Activated naive CD4-positive, alpha-beta T cell treated with anti-CD3 and anti-CD28 coated beads, Interleukin-2, amount 50 U/mL, for 16 hours (primary cell): ENCODE measurements around the gene FHIP1B.

Experiments used
- DNase-seq: peaks from one replicate; pipeline ENCODE4 v3.0.0-alpha.2; 2020

Gene FHIP1B

DNA sequence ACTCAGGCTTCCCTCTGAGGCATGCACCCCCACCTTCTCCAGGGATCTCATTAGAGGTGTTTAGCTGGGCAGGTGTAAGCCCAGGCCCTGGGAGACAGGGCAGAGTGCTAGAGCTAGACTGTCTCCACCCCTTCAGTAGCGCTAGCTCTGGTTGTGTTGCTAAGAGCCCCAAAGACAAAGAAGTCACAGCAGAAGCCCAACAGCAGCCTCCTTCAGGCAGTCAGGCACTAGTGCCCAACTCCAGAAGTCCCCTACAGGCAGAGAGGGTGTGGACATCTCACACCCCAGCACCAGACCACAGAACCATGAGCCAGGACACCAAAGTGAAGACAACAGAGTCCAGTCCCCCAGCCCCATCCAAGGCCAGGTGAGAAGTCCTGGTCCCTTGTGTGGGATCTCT lies 4.5 kb upstream of the FHIP1B start, which contains the start of gene CNGA4:
Gene CNGA4 (plus strand): TSS at position 188 of the 400 bp plus-strand sequence. CDS start 118 bp downstream, at position 306.
- no peak for DNase-seq

DNA sequence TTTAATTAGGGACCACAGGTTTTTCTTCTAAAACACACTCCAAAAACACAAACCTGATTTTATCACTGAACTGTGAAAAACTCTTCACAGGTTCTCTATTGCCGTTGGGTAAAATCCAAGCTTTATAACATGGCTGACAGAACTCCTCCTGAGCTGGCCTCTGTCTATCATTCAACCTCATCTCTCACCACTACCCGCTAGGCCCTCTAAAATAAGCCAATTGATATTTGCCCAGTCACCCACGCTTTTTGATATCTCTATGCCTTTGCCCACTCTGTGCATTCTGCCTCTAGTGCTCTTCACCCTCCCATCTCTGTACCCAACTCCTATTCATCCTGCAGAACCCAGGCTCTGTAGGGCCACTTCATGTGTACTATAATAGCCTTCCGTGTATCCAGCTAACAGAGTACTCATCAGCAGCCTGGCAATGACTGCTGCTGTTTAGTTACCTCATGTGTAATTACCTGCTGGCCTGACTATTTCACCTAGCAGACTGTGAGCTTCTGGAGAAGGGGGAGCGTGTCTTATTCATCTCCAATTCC lies 3.4 kb upstream of the FHIP1B start:
- DNase-seq: no peak

DNA sequence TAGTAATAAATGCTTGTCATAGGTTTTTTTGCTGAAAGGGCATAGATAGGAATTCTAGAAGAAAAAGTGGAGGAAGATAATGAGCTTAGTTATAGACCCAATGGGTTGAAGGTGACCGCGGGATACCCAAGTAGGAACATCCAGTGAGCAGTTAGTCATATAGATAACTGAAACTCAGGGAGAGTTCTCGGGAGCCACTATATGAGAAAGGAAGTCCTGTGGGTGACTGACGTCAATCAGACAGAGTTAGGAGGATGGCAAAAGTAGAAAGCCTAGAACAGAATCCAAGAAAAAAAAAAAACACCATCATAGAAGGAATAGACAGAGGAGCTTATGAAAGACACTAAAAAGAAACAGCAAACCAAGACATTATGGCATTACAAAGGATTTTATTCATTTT lies 2.8 kb upstream of the FHIP1B start:
- DNase-seq: no peak

DNA sequence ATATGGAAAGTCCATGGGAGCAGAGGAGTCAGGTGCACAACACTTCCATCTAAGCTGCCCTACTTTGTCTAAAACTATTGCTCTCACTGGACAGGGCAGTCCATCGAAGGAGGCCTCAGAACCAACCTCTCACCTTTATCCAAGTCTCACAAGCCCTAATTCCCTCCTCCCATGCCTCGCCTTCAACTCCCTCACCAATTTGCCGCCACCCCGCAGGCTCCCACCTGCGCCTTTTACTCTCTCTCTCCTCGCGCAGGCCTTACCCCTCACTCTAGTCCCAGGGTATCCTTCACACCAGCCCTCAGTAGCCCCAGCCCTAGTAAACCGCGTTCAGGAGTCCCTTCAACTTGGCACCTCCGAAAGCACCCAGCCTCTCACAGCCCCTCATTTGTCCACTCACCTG lies 451 bp downstream of the FHIP1B start:
- DNase-seq: no peak

DNA sequence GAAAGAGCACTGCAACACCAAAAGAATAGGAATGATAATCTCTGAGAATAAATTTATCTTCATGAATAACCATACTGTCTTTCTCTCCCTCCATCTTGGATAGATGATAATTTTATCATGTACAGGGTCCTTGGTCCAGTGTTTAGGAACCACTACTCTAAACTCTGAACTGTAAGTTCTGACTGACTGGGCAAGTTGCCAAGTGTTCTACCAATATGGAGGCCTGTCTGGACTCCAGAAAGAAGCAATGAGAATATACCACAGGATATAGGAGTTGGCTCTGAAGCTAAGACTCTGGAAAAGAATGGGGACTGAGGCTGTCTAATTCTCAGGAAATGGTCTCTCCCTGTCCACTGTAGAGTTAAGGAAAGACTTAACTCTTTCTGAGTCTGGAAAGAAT lies 1.5 kb downstream of the FHIP1B start:
- DNase-seq: no peak

DNA sequence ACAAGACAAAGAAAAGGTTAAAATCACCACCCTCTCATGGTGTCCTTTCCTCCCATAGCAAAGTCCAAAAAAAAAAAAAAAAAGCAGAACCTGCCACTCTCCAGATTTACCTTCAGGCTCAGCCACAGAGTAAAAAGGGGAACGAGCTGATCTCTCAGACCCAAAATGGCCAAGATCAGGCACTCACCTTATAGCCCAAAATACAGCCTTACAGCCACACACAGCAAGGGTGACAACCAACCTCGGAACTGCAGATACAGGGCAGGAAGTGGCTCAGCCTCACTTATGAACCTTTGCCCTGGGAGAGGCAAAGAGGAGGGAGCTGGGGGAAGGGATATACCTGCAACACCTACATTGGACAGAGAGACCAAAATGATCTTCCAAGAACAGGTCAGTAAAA lies 4.5 kb downstream of the FHIP1B start:
- DNase-seq: no peak

DNA sequence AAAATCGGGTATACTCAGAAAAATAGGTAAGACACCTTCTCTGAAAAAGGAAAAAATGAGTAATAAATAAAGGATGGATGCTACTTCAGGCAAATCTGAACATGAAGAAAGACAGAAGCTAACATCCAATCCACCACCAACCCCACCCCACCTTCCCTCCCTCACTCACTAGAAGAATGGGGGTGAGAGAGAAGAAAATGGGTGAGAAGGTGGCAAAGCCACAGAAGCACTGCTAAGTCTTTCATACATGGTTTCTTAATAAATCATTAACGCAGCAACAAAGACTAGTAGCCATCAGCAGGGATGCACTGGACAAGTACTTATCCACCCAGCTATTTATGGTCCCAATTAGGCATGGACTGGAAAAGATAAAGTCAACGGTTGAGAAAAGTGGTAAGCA lies 5.9 kb downstream of the FHIP1B start:
- DNase-seq: no peak

DNA sequence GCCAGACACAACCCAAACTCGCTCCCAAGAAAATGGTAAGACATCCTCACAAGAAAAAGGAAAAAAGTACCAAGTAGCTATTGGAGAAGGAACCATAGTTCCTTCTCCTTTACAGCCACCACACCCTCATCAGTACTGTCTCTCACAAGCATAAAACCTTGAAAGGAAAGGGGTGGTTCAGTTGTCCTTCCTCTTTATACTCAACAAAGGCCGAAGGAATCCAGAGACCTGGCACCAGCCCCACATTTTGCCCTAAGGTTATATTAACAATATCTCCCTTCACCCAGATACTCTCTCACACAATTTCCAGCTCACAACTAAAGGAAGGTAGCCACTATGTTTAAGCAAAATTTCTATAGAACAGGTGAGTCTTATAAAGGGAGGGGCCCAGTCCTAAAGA lies 8.5 kb downstream of the FHIP1B start:
- DNase-seq: no peak

DNA sequence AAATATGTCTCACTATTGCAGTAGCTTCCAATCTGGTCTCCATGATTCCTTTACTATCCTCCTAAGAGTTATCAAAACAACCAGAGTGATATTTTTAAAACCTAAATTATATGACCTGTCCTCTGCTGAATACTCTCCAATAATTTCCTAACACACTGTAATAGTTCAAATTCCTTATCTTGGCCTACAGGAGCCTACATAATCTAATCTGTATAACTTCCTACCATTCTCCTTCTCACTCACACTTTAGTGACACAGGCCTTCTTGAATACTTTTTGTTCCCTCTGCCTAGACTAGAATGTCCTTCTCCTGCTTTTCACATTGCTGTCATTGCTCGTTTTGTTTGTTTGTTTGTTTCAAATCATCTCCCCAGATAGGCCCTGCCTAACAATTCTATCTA lies 9.4 kb downstream of the FHIP1B start:
- DNase-seq: no peak

DNA sequence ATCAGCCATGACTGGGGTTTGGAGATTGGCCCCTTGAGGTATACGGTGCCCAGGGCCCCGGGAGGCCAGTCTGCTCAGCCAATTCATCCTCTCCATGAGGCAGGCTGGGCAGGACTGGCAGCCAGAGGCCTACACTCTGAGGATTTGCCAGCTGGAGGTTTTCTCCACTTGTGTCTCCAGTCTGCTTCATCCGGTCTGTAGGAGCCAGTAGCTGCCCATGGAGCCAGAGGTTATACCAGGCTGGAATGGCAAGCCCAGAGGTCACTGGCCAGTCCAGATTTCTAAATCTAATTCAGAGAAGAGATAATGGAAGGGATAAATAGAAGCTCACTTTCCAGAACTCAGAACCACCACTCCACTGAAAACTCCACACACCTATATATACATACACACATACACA lies 10.0 kb downstream of the FHIP1B start:
- DNase-seq: no peak

DNA sequence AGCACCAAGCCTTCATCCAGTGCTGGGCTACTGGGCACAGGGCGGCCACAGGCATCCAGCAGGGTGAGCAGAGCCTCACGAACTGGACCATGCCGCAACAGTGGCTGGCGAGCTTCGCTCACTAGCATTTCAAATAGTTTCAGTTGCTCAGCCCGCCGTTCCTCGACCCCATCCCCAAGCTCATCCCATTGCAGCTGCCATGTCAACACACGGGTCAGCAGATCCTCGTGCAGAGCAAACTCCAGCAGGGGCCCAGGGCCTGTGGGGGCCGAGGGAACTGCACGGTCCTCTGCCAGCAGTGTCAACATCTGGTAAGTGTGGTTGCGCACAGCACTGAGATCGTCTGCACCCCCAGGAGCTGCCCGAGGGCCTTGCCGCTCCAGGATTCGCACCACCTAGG lies 10.6 kb downstream of the FHIP1B start:
- DNase-seq: no peak

DNA sequence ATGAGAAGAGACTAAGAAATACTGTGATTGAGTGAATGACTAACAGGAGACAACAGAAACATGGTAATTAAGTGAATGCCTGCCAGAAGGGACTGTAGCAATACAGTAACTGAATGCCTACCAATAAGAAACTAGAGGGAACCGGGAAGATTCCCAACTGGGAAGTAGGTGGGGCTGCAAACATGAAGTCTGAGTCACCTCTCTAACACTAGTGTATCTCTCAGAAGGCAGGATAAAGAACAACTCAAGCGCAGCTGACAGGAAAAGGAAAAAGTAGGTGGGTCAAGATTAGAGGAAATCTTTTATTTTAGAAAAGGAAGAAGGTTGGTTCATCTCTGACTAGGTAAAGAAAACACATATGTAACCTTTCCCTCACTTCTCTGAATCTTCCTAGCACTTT lies 15.1 kb downstream of the FHIP1B start:
- DNase-seq: no peak

DNA sequence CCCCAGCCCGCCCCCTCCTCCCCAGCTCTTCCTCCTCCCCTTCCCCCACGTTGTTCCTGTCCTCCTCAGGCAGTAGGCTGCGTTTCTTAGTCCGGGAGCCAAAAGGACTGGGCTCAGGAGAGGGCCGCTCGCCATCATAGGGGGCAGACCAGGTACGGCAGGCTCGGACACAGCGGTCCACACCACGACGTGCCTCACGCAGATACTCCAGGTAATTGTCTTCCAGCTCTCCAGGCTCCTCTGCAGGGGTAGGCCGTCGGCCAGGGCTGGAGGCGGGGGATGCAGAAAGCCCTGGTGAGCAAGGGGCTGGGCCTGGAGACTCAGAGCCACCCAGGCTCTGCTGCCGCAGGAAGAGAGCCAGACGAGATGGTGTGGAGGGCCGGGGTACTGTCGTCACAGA lies 16.7 kb downstream of the FHIP1B start:
- DNase-seq: no peak

DNA sequence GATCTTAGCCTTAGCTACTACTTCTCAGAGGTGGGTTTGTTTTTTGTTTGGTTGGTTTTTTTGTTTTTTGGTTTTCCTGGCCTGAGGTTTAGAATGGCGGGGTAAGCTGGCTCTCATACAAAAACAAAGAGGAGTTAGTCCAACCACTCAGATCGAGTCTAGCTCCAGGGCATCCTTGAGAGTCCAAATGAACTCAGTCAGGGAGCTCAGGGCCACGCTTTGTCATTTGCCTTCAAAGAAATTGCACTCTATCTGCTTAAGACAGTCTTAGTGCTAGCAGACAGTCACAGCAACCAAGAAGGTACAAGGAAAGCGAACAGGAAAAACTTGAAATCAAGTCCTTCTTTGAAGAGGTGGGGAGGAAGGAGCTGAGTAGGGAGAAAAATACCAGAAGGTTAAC lies 17.9 kb downstream of the FHIP1B start:
- no peak for DNase-seq

DNA sequence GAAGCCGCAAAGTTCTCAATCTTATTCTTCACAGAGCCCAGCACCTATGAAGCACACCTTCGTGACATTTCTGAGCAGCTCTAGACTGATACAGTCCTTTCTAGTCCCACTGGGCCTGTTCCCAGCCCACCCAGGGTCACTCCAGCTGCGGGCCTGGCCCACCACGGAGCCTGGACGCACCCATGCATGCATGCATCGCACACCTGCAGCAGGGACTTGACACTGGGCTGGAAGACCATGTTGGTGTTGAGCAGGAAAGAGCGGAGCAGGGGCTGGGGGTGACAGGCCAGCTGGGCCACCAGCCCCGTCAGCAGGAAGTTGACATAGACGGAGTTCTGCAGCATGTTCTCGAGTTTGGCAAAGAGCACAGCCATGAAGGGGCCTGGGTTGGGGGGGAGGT lies 19.9 kb downstream of the FHIP1B start:
- no peak for DNase-seq

DNA sequence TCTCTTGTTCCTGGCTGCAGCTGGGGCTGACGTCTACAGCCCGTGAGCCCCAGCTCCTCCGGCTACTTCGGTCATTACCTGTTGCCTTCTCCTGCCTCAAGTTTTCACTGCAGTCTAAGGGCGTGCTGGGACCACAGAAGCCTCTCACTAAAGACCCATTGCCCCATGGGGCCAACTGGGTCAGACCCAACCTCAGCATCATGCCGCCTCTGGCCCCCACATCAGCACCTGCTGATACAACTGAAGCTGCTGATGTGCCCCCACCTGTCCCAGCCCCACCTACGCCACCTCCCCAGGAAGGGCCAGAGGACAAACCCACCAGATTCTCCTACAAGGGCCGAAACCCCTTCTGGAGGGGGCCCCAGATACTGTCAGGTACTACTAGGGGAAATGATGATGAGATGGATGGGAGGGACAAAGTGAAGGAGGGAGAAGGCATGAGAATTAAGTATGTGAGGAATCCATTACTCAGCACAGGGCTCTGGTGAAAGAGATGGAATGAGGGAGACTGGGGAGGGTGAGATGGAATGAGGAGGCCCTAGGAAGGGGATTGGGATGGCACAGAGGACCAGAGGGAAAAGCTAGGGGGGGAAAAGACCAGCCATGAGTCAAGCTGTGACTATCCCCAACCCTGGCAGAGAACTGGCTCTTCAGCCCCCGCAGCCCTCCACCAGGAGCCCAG lies 24.0 kb downstream of the FHIP1B start:
- DNase-seq: no peak

DNA sequence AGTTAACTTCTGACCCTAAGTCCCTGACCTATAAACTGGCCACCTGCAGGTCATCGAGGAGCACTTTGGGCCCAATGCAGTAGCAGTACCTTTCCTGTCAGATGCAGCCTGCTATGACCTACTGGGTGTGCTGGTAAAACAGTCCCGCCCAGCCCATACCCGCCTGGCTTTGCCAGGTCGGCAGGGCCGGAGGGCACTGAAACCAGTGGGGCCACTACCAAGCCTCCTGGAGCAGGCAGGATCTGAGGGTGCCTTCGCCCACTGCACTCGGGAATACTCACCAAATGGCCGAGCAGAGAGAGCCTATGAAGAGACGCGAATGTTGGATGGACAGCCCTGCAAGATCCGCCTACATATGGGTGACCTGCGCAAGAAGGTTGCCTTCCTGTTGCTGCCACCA lies 24.6 kb downstream of the FHIP1B start:
- DNase-seq: no peak

DNA sequence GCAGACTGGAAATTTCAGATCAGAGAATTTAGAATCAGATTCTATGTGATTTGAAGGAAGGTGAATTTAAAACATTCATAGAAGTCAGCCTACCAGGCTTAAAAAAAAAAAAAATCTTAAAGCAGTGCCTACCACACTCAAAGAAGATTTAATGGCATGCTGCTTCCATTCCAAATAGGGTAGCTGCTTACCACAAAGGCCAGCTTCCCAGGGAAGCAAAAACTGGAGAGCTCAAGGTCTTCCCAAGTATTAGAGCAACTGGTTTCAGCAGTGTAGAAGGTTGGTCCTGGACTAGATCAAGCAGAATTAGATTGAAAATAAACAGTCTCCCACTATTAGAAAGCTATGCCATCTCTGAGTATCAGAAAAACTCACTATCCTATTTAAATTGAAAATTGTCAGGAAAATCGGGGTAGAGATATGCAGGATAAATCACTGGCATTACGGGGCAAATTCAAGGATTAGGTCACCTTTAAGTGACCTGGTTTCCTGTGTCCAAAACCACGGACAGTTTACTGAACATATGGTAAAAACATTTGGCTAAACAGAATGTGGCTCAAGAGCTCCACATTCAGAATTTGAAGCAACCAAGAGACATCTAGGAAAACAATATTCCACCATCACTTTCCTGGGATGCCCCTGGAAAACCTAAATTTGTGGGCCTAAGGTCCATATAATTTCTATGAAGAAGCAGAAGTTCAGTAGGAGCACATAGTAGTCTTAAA lies 27.8 kb downstream of the FHIP1B start:
- DNase-seq: no peak

DNA sequence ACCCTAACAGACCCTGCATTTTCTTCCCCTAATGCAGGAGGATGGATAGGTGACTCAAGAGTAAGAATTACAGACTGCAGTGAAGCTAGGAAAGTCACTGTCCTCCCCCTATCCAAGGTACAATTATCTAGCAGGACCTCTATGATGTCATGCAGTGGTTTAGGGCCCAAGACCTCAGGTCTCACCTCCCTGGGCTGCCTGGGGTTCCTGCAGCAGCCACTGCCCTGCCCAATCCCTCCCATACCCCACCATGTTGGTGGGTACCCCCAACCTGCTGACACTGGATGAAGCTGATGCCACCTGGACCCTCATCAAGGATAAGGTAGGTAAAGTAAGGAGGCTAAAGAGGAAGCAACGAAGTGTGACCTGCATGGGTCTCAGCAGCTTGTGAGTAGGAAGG lies 29.1 kb downstream of the FHIP1B start, which contains the start of gene C11orf42:
Gene C11orf42 (plus strand): TSS at position 192 of the 400 bp plus-strand sequence. CDS start 59 bp downstream, at position 251.
- DNase-seq: no peak

DNA sequence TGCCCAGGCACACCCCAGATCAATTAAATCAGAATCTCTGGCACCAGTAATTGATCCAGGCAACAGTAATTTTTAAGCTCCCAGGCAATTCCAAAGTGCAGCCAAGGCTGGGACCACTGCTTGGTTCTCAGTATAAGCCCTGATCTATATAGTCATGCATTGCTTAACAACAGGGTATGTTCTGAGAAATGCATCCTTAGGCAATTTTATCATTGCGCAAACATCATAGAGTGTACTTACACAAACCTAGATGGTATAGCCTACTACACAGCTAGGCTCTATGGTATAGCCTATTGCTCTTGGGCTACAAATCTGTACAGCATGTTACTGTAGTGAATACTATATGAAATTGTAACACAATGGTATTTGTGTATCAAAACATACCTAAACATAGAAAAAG lies 29.7 kb downstream of the FHIP1B start:
- no peak for DNase-seq

DNA sequence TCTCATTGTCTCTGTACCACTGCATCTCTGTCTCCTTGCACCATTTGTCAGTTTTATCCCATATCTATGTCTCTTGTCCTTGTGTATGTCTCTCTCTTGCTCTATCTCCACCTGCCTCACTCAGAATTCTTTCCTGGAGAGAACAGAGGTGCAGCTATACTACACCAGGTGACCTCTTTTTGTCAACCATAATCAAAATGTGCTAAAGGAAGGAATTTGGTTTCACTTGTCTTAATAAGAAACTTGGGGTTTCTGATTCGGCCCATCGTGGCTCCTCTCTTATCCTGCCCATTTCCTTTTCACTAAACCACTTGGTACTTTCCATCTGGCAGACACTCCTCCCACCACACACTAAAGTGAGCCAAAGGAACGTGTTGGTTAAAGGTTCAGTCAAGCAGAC lies 31.1 kb downstream of the FHIP1B start:
- no peak for DNase-seq

DNA sequence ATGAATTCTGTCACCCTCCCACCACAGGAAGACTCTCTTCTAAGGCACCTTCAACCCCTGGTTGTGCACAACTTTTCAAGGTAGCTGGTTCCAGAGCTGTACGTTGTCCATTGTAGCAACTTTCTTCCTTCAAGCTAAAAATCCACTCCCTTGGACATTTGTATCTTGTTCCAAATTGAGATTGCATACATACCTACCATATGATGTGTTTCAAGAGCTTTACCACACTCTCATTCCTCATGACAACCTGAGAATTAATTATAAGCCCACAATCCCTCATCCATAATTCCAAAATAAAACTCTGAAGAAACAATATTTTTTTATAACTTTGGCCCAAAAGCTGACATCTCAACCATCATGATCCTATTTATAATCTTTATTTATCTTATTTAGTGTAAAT lies 32.4 kb downstream of the FHIP1B start:
- no peak for DNase-seq

DNA sequence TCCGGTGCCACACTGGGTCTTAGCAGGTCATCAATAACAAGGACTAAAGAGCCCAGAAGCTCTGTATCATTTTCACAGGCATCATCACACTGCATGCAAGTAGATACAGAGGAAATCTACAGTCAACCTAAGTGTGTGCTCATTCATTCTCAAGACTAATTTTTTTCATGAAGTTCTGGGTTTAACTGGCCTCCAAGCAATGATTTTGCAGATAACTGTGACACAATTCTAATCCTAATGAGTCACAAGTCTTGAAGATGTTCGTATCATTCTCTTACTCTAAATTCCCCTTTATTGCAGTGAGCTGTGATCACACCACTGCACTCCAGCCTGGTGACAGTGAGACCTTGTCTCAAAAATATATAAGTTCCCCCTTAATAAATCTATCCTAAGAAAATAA lies 33.0 kb downstream of the FHIP1B start:
- DNase-seq: no peak

DNA sequence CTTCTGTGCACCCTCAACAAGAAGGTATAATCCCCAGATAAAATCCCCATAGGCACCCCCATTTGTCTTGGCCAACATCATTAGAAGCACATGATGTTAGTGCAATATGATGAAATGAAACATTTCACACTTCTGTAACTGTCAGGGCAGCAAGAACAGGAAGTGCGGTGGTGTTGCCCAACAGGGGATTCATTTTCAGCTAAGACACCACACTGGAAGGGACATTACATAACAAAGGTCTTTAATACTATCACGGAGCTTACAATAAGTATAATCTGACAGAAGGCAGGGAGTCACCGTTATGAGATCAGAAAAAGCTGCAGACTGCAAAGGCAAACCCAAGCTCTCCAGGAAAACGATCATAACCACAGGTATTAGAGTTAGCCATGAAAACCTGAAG lies 33.5 kb downstream of the FHIP1B start:
- no peak for DNase-seq
